Nephron progenitor cell (in vitro differentiated cells): Measurements from ENCODE around the gene PMM2.

Experiments used
- DNase-seq: peaks from one replicate; pipeline ENCODE4 v3.0.0; 2021
- H3K27ac Mint-ChIP-seq: 2 replicates; pipeline ENCODE4 v1.8.0; 2021; ENCODE audit warnings: mild to moderate bottlenecking, moderate library complexity, mixed read lengths
- H3K27me3 Mint-ChIP-seq: 2 replicates; pipeline ENCODE4 v1.8.0; 2021; ENCODE audit warnings: mild to moderate bottlenecking, low read depth, mixed read lengths; ENCODE audit not compliant: poor library complexity
- H3K36me3 Mint-ChIP-seq: 2 replicates; pipeline ENCODE4 v1.8.0; 2021; ENCODE audit warnings: low read depth, mixed read lengths
- H3K4me1 Mint-ChIP-seq: 2 replicates; pipeline ENCODE4 v1.8.0; 2021; ENCODE audit warnings: mixed read lengths
- H3K4me3 Mint-ChIP-seq: 2 replicates; pipeline ENCODE4 v1.8.0; 2021; ENCODE audit warnings: mild to moderate bottlenecking, moderate library complexity, mixed read lengths
- H3K9me3 Mint-ChIP-seq: 2 replicates; pipeline ENCODE4 v1.8.0; 2021; ENCODE audit warnings: mild to moderate bottlenecking, moderate library complexity, mixed read lengths
- CTCF ChIP-seq: fragments of 200-600 bp; sonication (generic); IDR thresholded peaks from 2 replicates; pipeline ENCODE4 v1.5.0; 2021; ENCODE audit warnings: antibody characterized with exemption

The PMM2 gene

GRCh38 chr16:8892101-8892575, 94.5 kb downstream of the PMM2 start:
- Mint-ChIP-seq H3K9me3 (no peaks in the 10 kb centered on the region), H3K36me3 (peaks cover 70% of the 10 kb centered on the region), H3K4me3 (peak overlapping the region; percentile 62), H3K4me1 (peaks cover 58% of the 10 kb centered on the region), H3K27me3 (peaks cover 4% of the 10 kb centered on the region), H3K27ac (peak overlapping the region; percentile 99)
- no peak for DNase-seq
- TF ChIP-seq CTCF = no peak

GRCh38 chr16:8893426-8893825, 95.8 kb downstream of the PMM2 start:
- H3K27me3 Mint-ChIP-seq = peaks cover 4% of the 10 kb centered on the region
- DNase-seq = no peak
- no peak for TF ChIP-seq CTCF
- no peaks in the 10 kb centered on the region for H3K9me3 Mint-ChIP-seq
- no peak overlapping the region for H3K4me3 Mint-ChIP-seq
- peak overlapping the region; percentile 99 for H3K27ac Mint-ChIP-seq
- peaks cover 74% of the 10 kb centered on the region for H3K36me3 Mint-ChIP-seq
- H3K4me1 Mint-ChIP-seq = peaks cover 48% of the 10 kb centered on the region

- DNase-seq = no peak
- peaks cover 45% of the 10 kb centered on the region for H3K4me1 Mint-ChIP-seq
- H3K27ac Mint-ChIP-seq = no peak overlapping the region
- H3K27me3 Mint-ChIP-seq = peaks cover 4% of the 10 kb centered on the region
- TF ChIP-seq CTCF = no peak
- no peak overlapping the region for H3K4me3 Mint-ChIP-seq
- H3K9me3 Mint-ChIP-seq = no peaks in the 10 kb centered on the region
- H3K36me3 Mint-ChIP-seq = peaks cover 79% of the 10 kb centered on the region
Measured at GRCh38 chr16:8893976-8894690, 96.5 kb downstream of the PMM2 start.

GRCh38 chr16:8894736-8895334, 97.2 kb downstream of the PMM2 start:
- Mint-ChIP-seq H3K9me3 (no peaks in the 10 kb centered on the region), H3K4me1 (peaks cover 45% of the 10 kb centered on the region), H3K27me3 (peaks cover 4% of the 10 kb centered on the region), H3K4me3 (no peak overlapping the region), H3K27ac (no peak overlapping the region), H3K36me3 (peaks cover 86% of the 10 kb centered on the region)
- no peak for DNase-seq
- TF ChIP-seq CTCF = no peak

GRCh38 chr16:8898660-8899318, 101.2 kb downstream of the PMM2 start:
- Mint-ChIP-seq H3K9me3 (no peaks in the 10 kb centered on the region), H3K36me3 (peaks cover 84% of the 10 kb centered on the region), H3K27me3 (no peaks in the 10 kb centered on the region), H3K4me1 (peaks cover 7% of the 10 kb centered on the region), H3K27ac (peak overlapping the region; percentile 45), H3K4me3 (no peak overlapping the region)
- no peak for TF ChIP-seq CTCF
- DNase-seq = no peak
